Stimulated activated CD8-positive, alpha-beta memory T cell treated with anti-CD3 and anti-CD28 coated beads, Interleukin-4, amount 100 ng/mL, for 48 hours (primary cell): ENCODE data around the gene CPVL.

ENCODE experiments used
- DNase-seq: peaks from one replicate; pipeline ENCODE4 v3.0.0-alpha.2; 2020

The CPVL gene

GRCh38 chr7:29041991-29042390, 104.3 kb downstream of the CPVL start:
- DNase-seq, result no peak

- DNase-seq, result no peak
Observed at GRCh38 chr7:29040579-29040925, 105.8 kb downstream of the CPVL start.

GRCh38 chr7:29039821-29040578, 106.3 kb downstream of the CPVL start:
- no peak for DNase-seq

- DNase-seq, result no peak
Observed at GRCh38 chr7:29038463-29038862, 107.9 kb downstream of the CPVL start.

GRCh38 chr7:29035044-29035740, 111.1 kb downstream of the CPVL start:
- peak; percentile 27 for DNase-seq

GRCh38 chr7:29033584-29033983, 112.8 kb downstream of the CPVL start:
- no peak for DNase-seq

GRCh38 chr7:29032146-29032545, 114.2 kb downstream of the CPVL start:
- no peak for DNase-seq

- no peak for DNase-seq
Observed at GRCh38 chr7:29030781-29031275, 115.5 kb downstream of the CPVL start.

GRCh38 chr7:29022291-29022988, 123.9 kb downstream of the CPVL start:
- DNase-seq, result no peak

GRCh38 chr7:29019896-29020295, 126.4 kb downstream of the CPVL start:
- DNase-seq, result no peak

- no peak for DNase-seq
Observed at GRCh38 chr7:29019387-29019786, 127.0 kb downstream of the CPVL start.

GRCh38 chr7:29017713-29018112, 128.6 kb downstream of the CPVL start:
- DNase-seq, result no peak

- DNase-seq, result no peak
Observed at GRCh38 chr7:29014725-29015124, 131.6 kb downstream of the CPVL start.

- no peak for DNase-seq
Observed at GRCh38 chr7:29013931-29014330, 132.4 kb downstream of the CPVL start.

- no peak for DNase-seq
Observed at GRCh38 chr7:29013082-29013695, 133.1 kb downstream of the CPVL start.

- DNase-seq, result no peak
Observed at GRCh38 chr7:29009947-29010346, 136.4 kb downstream of the CPVL start.

GRCh38 chr7:29008590-29008989, 137.7 kb downstream of the CPVL start:
- DNase-seq, result no peak

- no peak for DNase-seq
Observed at GRCh38 chr7:29007127-29007526, 139.2 kb downstream of the CPVL start.

- no peak for DNase-seq
Observed at GRCh38 chr7:29005829-29006228, 140.5 kb downstream of the CPVL start.

- no peak for DNase-seq
Observed at GRCh38 chr7:29005406-29005805, 140.9 kb downstream of the CPVL start.

GRCh38 chr7:29003703-29004102, 142.6 kb downstream of the CPVL start:
- DNase-seq, result no peak

- DNase-seq, result no peak
Observed at GRCh38 chr7:29000717-29001076, 145.6 kb downstream of the CPVL start.

- DNase-seq, result no peak
Observed at GRCh38 chr7:28999895-29000716, 146.2 kb downstream of the CPVL start.
